SU-DHL-6 (cell line): ENCODE measurements around the gene PHACTR1.

ENCODE experiments used
- H2AFZ ChIP-seq: fragments of 200-600 bp; sonication (generic); 2 replicates; pipeline ENCODE4 v1.6.1; 2014; ENCODE audit warnings: low read depth, mild to moderate bottlenecking, moderate library complexity, mixed read lengths, antibody characterized with exemption, low read length; ENCODE audit not compliant: severe bottlenecking
- H3F3A ChIP-seq: fragments of 200-600 bp; shearing (Covaris generic); 2 replicates; pipeline ENCODE4 v1.6.0; 2016; ENCODE audit warnings: antibody characterized with exemption, mild to moderate bottlenecking; ENCODE audit not compliant: insufficient read depth
- H3K27ac ChIP-seq: fragments of 200-600 bp; sonication (generic); 2 replicates; pipeline ENCODE4 v1.5.1; 2016; ENCODE audit warnings: low read depth, mild to moderate bottlenecking, low read length, moderate library complexity, mixed read lengths
- H3K27me3 ChIP-seq: fragments of 200-600 bp; sonication (generic), shearing (Covaris generic); 2 replicates; pipeline ENCODE4 v1.6.0; 2014; ENCODE audit warnings: mild to moderate bottlenecking, low read length
- H3K36me3 ChIP-seq: fragments of 200-600 bp; sonication (generic); 2 replicates; pipeline ENCODE4 v1.6.1; 2014; ENCODE audit warnings: mild to moderate bottlenecking, low read length, mixed read lengths
- H3K4me2 ChIP-seq: fragments of 300-600, 200-600 bp; shearing (Covaris generic), sonication (generic); 2 replicates; pipeline ENCODE4 v1.6.0; 2014; ENCODE audit warnings: low read length, low read depth, mild to moderate bottlenecking; ENCODE audit not compliant: poor library complexity, severe bottlenecking
- H3K4me3 ChIP-seq: fragments of 200-600 bp; sonication (generic); 2 replicates; pipeline ENCODE4 v1.5.1; 2014; ENCODE audit warnings: antibody characterized with exemption, low read length, mild to moderate bottlenecking, mixed read lengths; ENCODE audit not compliant: insufficient read depth, poor library complexity, severe bottlenecking
- H3K79me2 ChIP-seq: fragments of 200-600 bp; sonication (generic); 2 replicates; pipeline ENCODE4 v1.6.1; 2014; ENCODE audit warnings: mild to moderate bottlenecking, low read length, moderate library complexity; ENCODE audit not compliant: insufficient read depth
- H3K9ac ChIP-seq: fragments of 200-600 bp; sonication (generic); 2 replicates; pipeline ENCODE4 v1.7.0; 2014; ENCODE audit warnings: mild to moderate bottlenecking, low read length
- H3K9me2 ChIP-seq: fragments of 200-600 bp; sonication (generic); replicated peaks from 2 replicates; pipeline ENCODE4 v1.6.1; 2014; ENCODE audit warnings: low read length; ENCODE audit not compliant: insufficient read depth
- H3K9me3 ChIP-seq: fragments of 200-600 bp; sonication (generic); 2 replicates; pipeline ENCODE4 v1.6.1; 2014; ENCODE audit warnings: low read length, mixed read lengths; ENCODE audit not compliant: insufficient read depth
- H4K20me1 ChIP-seq: fragments of 200-600 bp; sonication (generic); 2 replicates; pipeline ENCODE4 v1.6.1; 2014; ENCODE audit warnings: low read depth, mild to moderate bottlenecking, antibody characterized with exemption, low read length, moderate library complexity, mixed read lengths
- CTCF ChIP-seq: fragments of 200-600 bp; sonication (generic); IDR thresholded peaks from one replicate; pipeline ENCODE4 v1.5.1; 2017; ENCODE audit warnings: antibody characterized with exemption, mild to moderate bottlenecking, low read length, moderate library complexity; ENCODE audit not compliant: insufficient read depth, poor library complexity, severe bottlenecking
- EZH2phosphoT487 ChIP-seq: fragments of 200-600 bp; sonication (generic), shearing (Covaris generic); conservative IDR thresholded peaks from 2 replicates; pipeline ENCODE4 v1.6.1; 2018; ENCODE audit warnings: mild to moderate bottlenecking, antibody characterized with exemption, low read length, moderate library complexity, mixed read lengths

The PHACTR1 gene

DNA sequence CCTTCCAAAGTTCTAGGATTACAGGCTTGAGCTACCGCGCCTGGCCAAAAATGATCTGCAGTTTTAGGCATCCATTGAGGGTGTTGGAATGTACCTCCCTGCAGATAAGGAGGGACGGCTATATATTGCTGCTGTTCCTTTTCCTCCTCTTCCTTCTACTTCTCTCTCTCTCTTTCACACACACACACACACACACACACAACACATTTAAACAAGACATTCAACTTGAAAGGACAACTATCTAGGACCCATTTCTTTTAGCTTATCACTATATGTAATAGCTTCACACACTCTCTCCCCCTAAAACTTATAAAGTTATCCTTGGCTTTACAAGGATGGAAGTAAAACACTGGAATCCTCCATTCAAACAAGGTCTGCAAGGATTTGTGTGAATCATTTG, 260.6 kb downstream of the PHACTR1 start:
- Histone ChIP-seq H3K4me2 (no peak overlapping the region), H3K27ac (no peak overlapping the region), H3K79me2 (no peaks in the 10 kb centered on the region), H3K4me3 (no peak overlapping the region), H4K20me1 (no peaks in the 10 kb centered on the region), H3K36me3 (no peaks in the 10 kb centered on the region), H3K27me3 (0 out of 2 replicates have a peak, but pooled peaks cover 2% of the 10 kb centered on the region), H3K9me3 (no peaks in the 10 kb centered on the region), H2AFZ (no peak overlapping the region), H3F3A (no peaks in the 10 kb centered on the region), H3K9me2 (no peaks in the 10 kb centered on the region), H3K9ac (no peak overlapping the region)
- TF ChIP-seq CTCF = no peak
- no peak for TF ChIP-seq EZH2phosphoT487

- Histone ChIP-seq H4K20me1 (no peaks in the 10 kb centered on the region), H2AFZ (no peak overlapping the region), H3K9me2 (no peaks in the 10 kb centered on the region), H3K9me3 (no peaks in the 10 kb centered on the region), H3K4me3 (no peak overlapping the region), H3K4me2 (no peak overlapping the region), H3K36me3 (no peaks in the 10 kb centered on the region), H3K79me2 (no peaks in the 10 kb centered on the region), H3F3A (no peaks in the 10 kb centered on the region), H3K9ac (no peak overlapping the region), H3K27ac (no peak overlapping the region), H3K27me3 (peaks cover 2% of the 10 kb centered on the region; the same call in 1 of the 2 replicates)
- TF ChIP-seq EZH2phosphoT487 = no peak
- no peak for TF ChIP-seq CTCF
These were observed 261.2 kb downstream of the PHACTR1 start for GRCh38 chr6:12977806-12978205.

GRCh38 chr6:12980741-12981140, 264.2 kb downstream of the PHACTR1 start:
- Histone ChIP-seq H3K79me2 (no peaks in the 10 kb centered on the region), H3K9ac (no peak overlapping the region), H3K27me3 (no peaks in the 10 kb centered on the region; the same call in 1 of the 2 replicates), H3K9me2 (no peaks in the 10 kb centered on the region), H3K36me3 (no peaks in the 10 kb centered on the region), H3K27ac (no peak overlapping the region), H2AFZ (no peak overlapping the region), H3K9me3 (no peaks in the 10 kb centered on the region), H3F3A (no peaks in the 10 kb centered on the region), H3K4me2 (no peak overlapping the region), H4K20me1 (no peaks in the 10 kb centered on the region), H3K4me3 (no peak overlapping the region)
- TF ChIP-seq EZH2phosphoT487 (no peak), CTCF (no peak)
